ENCODE measurements around the gene TOM1.

Gene TOM1

DNA sequence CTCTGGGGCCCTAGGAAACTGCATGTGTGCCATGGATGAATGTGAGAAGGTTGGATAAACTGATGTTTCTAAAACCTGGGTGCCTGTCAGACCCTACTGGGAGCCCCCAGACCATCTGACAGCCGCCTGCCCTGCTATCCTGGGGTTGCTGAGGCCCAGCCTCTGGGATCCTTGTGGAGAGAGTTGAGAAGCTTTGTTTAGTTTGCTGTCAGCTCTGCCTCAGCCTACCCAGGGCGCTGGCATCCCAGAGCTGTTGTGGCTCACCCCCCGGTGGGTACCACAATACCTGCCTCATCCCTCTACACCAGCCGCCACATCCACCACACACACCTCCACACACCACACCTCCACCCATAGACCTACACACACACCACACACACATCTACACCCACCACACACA, 42.7 kb downstream of the TOM1 start:
- TF ChIP-seq ZFX (IDR thresholded peaks at IDR 0.05; ENCODE audit: borderline replicate concordance), result no peak
- TF ChIP-seq, protein P1, sequence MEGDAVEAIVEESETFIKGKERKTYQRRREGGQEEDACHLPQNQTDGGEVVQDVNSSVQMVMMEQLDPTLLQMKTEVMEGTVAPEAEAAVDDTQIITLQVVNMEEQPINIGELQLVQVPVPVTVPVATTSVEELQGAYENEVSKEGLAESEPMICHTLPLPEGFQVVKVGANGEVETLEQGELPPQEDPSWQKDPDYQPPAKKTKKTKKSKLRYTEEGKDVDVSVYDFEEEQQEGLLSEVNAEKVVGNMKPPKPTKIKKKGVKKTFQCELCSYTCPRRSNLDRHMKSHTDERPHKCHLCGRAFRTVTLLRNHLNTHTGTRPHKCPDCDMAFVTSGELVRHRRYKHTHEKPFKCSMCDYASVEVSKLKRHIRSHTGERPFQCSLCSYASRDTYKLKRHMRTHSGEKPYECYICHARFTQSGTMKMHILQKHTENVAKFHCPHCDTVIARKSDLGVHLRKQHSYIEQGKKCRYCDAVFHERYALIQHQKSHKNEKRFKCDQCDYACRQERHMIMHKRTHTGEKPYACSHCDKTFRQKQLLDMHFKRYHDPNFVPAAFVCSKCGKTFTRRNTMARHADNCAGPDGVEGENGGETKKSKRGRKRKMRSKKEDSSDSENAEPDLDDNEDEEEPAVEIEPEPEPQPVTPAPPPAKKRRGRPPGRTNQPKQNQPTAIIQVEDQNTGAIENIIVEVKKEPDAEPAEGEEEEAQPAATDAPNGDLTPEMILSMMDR (IDR thresholded peaks at IDR 0.05), result no peak
- H3K27ac ChIP-seq, result no peak overlapping the region

DNA sequence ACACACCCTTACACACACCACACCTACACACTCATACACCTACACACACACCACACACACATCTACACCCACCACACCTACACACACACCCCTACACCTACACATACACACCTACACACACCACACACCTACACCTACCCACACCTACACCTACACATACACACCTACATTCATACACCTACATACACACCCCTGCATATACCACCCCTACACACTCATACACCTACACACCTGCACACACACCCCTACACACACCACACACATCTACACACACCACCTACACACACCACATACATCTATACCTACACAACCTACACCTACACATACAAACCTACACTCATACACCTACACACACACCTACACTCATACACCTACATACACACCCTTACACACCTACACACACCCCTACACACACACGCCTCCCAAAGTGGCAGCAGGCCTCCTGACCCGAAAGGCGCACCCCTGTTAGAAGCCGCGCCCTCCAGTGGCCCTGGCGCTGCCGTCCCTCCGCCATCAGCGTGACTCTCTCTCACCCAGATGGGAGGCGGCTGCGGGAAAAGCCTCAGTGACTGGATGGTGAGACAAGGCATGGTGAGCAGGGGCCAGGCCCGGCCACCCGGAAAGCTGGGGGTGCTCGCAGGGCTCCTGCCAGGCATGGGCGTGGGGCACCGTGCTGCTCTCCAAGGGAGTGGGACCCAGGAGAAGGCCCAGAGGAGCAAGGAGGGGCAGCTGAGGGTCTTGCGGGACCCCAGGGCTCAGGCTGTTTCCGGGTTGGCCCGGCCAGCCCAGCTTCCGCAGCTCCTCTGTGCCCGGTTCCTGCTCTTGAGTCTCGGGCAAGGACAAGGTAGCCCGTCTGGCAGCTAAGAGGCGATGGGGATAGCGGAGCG, 44.2 kb downstream of the TOM1 start:
- H3K27ac ChIP-seq, result no peak overlapping the region
- TF ChIP-seq, protein P1 (IDR thresholded peaks at IDR 0.05), result no peak
- no peak for TF ChIP-seq ZFX (IDR thresholded peaks at IDR 0.05; ENCODE audit: borderline replicate concordance)

DNA sequence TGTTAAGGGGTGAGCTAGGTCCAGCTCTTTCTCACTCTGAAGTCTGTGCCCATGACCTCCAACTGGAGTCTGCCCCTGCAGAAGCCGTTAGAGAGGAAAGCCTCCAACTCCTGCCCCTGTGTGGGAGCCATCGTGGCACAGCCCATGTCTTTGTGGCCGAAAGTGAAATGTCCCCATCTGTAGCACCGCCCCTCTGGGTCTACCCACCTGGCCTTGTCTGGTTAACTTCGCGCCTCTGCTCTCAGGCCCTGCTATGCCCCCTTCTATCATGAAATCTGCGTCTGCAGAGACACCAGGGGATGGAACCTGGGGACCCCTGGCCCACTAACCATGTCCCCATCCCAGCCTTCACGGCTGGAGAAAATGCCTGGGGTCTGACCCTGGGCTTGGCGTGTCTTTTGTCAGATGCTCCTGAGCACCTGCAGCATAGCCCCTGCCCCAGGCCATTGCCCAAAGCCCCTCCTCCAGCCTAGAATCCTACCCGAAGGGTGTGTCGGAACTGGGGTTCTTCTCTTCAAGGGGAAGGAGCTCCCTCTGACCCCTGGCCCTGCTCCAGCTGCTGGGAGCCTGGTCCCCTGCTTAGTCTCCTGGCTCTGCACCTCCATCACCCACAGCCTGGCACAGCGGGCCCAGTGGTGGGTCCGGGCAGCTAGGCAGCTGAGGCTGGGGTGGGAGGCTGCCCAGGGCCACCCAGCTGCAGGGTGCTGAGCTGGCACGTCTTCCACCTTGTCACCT, 45.4 kb downstream of the TOM1 start:
- no peak for TF ChIP-seq ZFX (IDR thresholded peaks at IDR 0.05; ENCODE audit: borderline replicate concordance)
- TF ChIP-seq, protein P1 (IDR thresholded peaks at IDR 0.05), result no peak

DNA sequence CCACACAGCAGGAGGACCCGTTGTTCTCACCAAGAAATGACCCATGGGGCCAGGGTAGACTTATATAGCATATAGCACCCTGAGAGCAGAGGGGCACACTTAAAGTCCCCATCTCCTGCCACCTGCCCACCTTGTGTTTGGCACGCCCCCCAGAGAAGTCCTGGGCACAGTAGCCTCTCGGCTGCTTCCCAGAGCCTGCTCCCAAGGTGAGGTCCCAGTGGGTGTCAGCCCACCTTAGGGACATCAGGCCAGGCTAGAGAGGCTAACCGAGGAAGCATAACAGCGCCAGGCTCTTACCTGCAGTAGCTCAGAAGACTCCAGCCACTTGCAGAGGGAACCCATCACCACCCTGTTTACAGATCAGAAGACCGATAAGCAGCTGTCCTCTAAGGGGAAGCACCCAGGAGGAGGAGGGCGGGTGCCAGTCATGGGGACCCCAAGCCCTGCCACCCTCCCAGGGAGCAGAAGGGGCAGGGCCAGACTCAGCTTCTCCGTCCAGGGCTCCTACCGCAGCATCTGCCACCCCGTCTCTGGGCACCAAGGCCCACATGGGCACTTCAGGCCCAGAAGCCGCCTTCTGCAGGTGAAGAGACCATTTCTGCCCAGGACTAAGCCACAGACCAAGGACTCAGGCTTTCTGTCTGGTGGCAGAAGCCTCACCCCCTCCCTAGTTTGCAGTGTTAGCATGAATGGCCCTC, 46.3 kb downstream of the TOM1 start:
- TF ChIP-seq, protein P1 (IDR thresholded peaks at IDR 0.05), result no peak
- no peak for TF ChIP-seq ZFX (IDR thresholded peaks at IDR 0.05; ENCODE audit: borderline replicate concordance)
- H3K27ac ChIP-seq, result no peak overlapping the region

More for the DNA sequence above, 45.4 kb downstream of the TOM1 start:
- no peak overlapping the region for H3K27ac ChIP-seq

DNA sequence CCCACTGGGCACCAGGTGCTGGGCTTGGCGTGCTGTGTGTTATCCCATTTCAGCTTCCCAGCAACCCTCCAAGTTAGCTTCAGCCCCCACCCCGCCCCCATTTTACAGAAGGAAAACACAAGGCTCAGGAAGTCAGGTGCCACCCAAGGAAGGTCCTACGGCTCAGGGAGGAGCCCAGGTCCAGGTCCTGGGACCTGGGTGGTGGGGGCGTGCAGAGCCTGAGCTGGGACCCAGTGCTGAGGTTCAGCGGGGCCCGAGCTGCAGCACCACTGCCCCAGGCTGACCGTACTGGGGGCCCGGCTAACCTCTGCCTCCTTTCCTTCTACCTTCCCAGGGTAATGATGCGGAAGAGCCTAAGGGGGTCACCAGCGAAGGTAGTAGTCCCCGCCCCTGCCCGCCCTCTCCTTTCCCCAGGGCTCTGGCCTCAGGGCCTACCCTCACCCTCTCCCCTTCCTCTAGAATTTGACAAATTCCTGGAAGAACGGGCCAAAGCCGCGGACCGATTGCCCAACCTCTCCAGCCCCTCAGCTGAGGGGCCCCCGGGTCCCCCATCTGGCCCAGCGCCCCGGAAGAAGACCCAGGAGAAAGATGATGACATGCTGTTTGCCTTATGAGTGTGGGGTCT, 47.0 kb downstream of the TOM1 start:
- TF ChIP-seq, protein P1 (IDR thresholded peaks at IDR 0.05), result no peak
- no peak for TF ChIP-seq ZFX (IDR thresholded peaks at IDR 0.05; ENCODE audit: borderline replicate concordance)
- H3K27ac ChIP-seq, result no peak overlapping the region

DNA sequence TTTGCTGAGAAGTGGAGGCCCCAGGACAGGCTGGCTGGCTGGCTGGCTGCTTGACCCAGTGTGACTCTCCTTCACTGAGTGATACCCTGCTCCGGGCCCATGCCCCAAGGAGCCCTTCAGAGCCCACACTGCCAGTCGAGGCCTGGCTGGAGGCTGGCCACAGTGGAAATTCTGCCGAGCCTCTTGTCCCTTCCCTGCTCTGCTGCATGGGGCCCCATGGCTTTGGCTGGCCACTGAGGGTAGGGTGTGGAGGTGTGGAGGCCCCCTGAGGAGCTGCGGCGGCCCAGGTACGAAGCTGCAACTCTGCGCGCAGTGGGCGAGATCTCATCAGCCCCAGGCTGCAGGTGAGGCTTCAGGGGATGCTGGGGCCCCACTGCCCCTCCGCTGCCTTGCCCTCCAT, 47.8 kb downstream of the TOM1 start:
- TF ChIP-seq ZFX (IDR thresholded peaks at IDR 0.05; ENCODE audit: borderline replicate concordance), result no peak
- TF ChIP-seq, protein P1 (IDR thresholded peaks at IDR 0.05), result no peak

More for the DNA sequence above, 47.8 kb downstream of the TOM1 start:
- H3K27ac ChIP-seq, result no peak overlapping the region

All from 22Rv1 (cell line).